Skeletal muscle tissue (tissue), 4 donors: ENCODE results near the gene MICU2. TPM values are rescaled to one million over a fixed set of nuclear protein-coding genes. Genes with fewer than 3 reads are reported as not detected.
"Not testable (repeated sequence)": the region's sequence is repeated elsewhere in the genome, so short reads cannot be mapped to it uniquely, and the experiment has no call there.

Experiments
- H3K27ac ChIP-seq: one replicate; pipeline ENCODE4 v1.7.0; 2013; ENCODE audit warnings: mild to moderate bottlenecking, low read depth, low read length, inconsistent platforms
- H3K27me3 ChIP-seq, 3 donors: one replicate each; pipeline ENCODE4 v1.7.0; 2013; ENCODE audit warnings: low read length in 3 of 3; ENCODE audit not compliant: control insufficient read depth in 3 of 3, insufficient read depth in 3 of 3
- H3K36me3 ChIP-seq, 3 donors: one replicate each; pipeline ENCODE4 v1.7.0; 2013; ENCODE audit warnings: low read length in 3 of 3; ENCODE audit not compliant: control insufficient read depth in 3 of 3, insufficient read depth in 3 of 3
- H3K4me1 ChIP-seq, 3 donors: one replicate each; pipeline ENCODE4 v1.7.0; 2013; ENCODE audit warnings: low read length in 3 of 3, mild to moderate bottlenecking in 3 of 3; ENCODE audit not compliant: control insufficient read depth in 3 of 3, insufficient read depth in 3 of 3
- H3K4me3 ChIP-seq, 3 donors: one replicate each; pipeline ENCODE4 v1.7.0; 2013; ENCODE audit warnings: low read length in 3 of 3
- H3K9ac ChIP-seq, 3 donors: one replicate each; pipeline ENCODE4 v1.7.0; 2013; ENCODE audit warnings: low read length in 3 of 3, mild to moderate bottlenecking in 3 of 3, moderate library complexity in 2 of 3, low read depth in 1 of 3
- H3K9me3 ChIP-seq, 3 donors: one replicate each; pipeline ENCODE4 v1.7.0; 2013; ENCODE audit warnings: low read length in 3 of 3; ENCODE audit not compliant: control insufficient read depth in 3 of 3
- total RNA-seq: library from RNA; depleted of rRNA; stranded (reverse); fragments of >200 nt; gene quantifications from one replicate; pipeline ENCODE4 v1.2.3, GENCODE V29; 2014
- donor health status: Osteomylitis.

MICU2 gene
- total RNA-seq, 1 donor from 2014 or later, result 34.4 TPM

GRCh38 chr13:21579754-21580316, 24.1 kb downstream of the MICU2 start:
- H3K9ac ChIP-seq, result no peak overlapping the region
- H3K9me3 ChIP-seq, result no peaks in the 10 kb centered on the region
- peaks cover 0 to 4% (median 3%) of the 10 kb centered on the region in 3 donors for H3K4me1 ChIP-seq
- H3K27ac ChIP-seq, result no peak overlapping the region
- no peaks in the 10 kb centered on the region for H3K27me3 ChIP-seq
- peaks cover 0 to 3% (median 0%) of the 10 kb centered on the region in 3 donors for H3K36me3 ChIP-seq
- no peak overlapping the region for H3K4me3 ChIP-seq

GRCh38 chr13:21578748-21579147, 25.2 kb downstream of the MICU2 start:
- Histone ChIP-seq H3K27me3 (no peaks in the 10 kb centered on the region), H3K36me3 (peaks cover 0 to 3% (median 0%) of the 10 kb centered on the region in 3 donors), H3K27ac (no peak overlapping the region), H3K9me3 (no peaks in the 10 kb centered on the region), H3K4me1 (peaks cover 3 to 4% (median 3%) of the 10 kb centered on the region in 3 donors), H3K9ac (no peak overlapping the region), H3K4me3 (no peak overlapping the region)

- Histone ChIP-seq H3K27me3 (no peaks in the 10 kb centered on the region), H3K9ac (no peak overlapping the region), H3K9me3 (no peaks in the 10 kb centered on the region), H3K27ac (no peak overlapping the region), H3K36me3 (no peaks in the 10 kb centered on the region), H3K4me3 (no peak overlapping the region), H3K4me1 (peaks cover 0 to 4% (median 3%) of the 10 kb centered on the region in 3 donors)
Observed at GRCh38 chr13:21576426-21576825, 27.5 kb downstream of the MICU2 start.

GRCh38 chr13:21573920-21574712, 29.9 kb downstream of the MICU2 start:
- no peak overlapping the region for H3K27ac ChIP-seq
- no peak overlapping the region for H3K9ac ChIP-seq
- peaks cover 0 to 4% (median 3%) of the 10 kb centered on the region in 3 donors for H3K4me1 ChIP-seq

GRCh38 chr13:21569686-21570085, 34.3 kb downstream of the MICU2 start:
- no peaks in the 10 kb centered on the region for H3K9me3 ChIP-seq
- no peak overlapping the region for H3K9ac ChIP-seq
- H3K27ac ChIP-seq, result no peak overlapping the region
- H3K4me1 ChIP-seq, result peaks cover 0 to 4% (median 3%) of the 10 kb centered on the region in 3 donors
- no peak overlapping the region for H3K4me3 ChIP-seq
- H3K27me3 ChIP-seq, result no peaks in the 10 kb centered on the region
- H3K36me3 ChIP-seq, result peaks cover under 1 to 6% (median 3%) of the 10 kb centered on the region in 3 donors

More at GRCh38 chr13:21573920-21574712, 29.9 kb downstream of the MICU2 start:
- no peaks in the 10 kb centered on the region for H3K9me3 ChIP-seq
- no peaks in the 10 kb centered on the region for H3K27me3 ChIP-seq
- H3K4me3 ChIP-seq, result no peak overlapping the region
- no peaks in the 10 kb centered on the region for H3K36me3 ChIP-seq

GRCh38 chr13:21568854-21569253, 35.1 kb downstream of the MICU2 start:
- Histone ChIP-seq H3K9ac (no peak overlapping the region), H3K4me1 (peaks cover 0 to 4% (median 0%) of the 10 kb centered on the region in 3 donors), H3K9me3 (no peaks in the 10 kb centered on the region), H3K27ac (no peak overlapping the region), H3K4me3 (no peak overlapping the region), H3K36me3 (peaks cover 6 to 12% (median 6%) of the 10 kb centered on the region in 3 donors), H3K27me3 (no peaks in the 10 kb centered on the region)

GRCh38 chr13:21567714-21568113, 36.3 kb downstream of the MICU2 start:
- Histone ChIP-seq H3K9me3 (no peaks in the 10 kb centered on the region), H3K27me3 (no peaks in the 10 kb centered on the region), H3K9ac (no peak overlapping the region), H3K4me1 (peaks cover 0 to 4% (median 0%) of the 10 kb centered on the region in 3 donors), H3K4me3 (no peak overlapping the region), H3K27ac (no peak overlapping the region), H3K36me3 (peaks cover 6 to 15% (median 9%) of the 10 kb centered on the region in 3 donors)

- H3K4me3 ChIP-seq, result no peak overlapping the region
- no peaks in the 10 kb centered on the region for H3K27me3 ChIP-seq
- H3K4me1 ChIP-seq, result no peaks in the 10 kb centered on the region
- H3K9ac ChIP-seq, result no peak overlapping the region
- peaks cover 0 to 2% (median 0%) of the 10 kb centered on the region in 3 donors for H3K36me3 ChIP-seq
- no peak overlapping the region for H3K27ac ChIP-seq
- H3K9me3 ChIP-seq, result no peaks in the 10 kb centered on the region
Observed at GRCh38 chr13:21557995-21558394, 46.0 kb downstream of the MICU2 start.

GRCh38 chr13:21556051-21556450, 47.9 kb downstream of the MICU2 start:
- H3K4me3 ChIP-seq, result no peak overlapping the region
- no peaks in the 10 kb centered on the region for H3K27me3 ChIP-seq
- no peaks in the 10 kb centered on the region for H3K36me3 ChIP-seq
- H3K9me3 ChIP-seq, result no peaks in the 10 kb centered on the region
- no peaks in the 10 kb centered on the region for H3K4me1 ChIP-seq
- no peak overlapping the region for H3K27ac ChIP-seq
- no peak overlapping the region for H3K9ac ChIP-seq

GRCh38 chr13:21553261-21553660, 50.7 kb downstream of the MICU2 start:
- not testable (repeated sequence) for H3K9ac ChIP-seq, H3K36me3 ChIP-seq

More at GRCh38 chr13:21553261-21553660, 50.7 kb downstream of the MICU2 start:
- H3K27ac ChIP-seq, H3K9me3 ChIP-seq, H3K4me1 ChIP-seq, H3K27me3 ChIP-seq, H3K4me3 ChIP-seq: not testable (repeated sequence)
